Activated CD8-positive, alpha-beta memory T cell treated with anti-CD3 and anti-CD28 coated beads, Interleukin-2, amount 50 U/mL, for 1 hour (primary cell): ENCODE data around the gene TSPAN3.
A peak's percentile ranks its signal among the peaks of the same experiment; 100 is the strongest.

Experiments
- DNase-seq: peaks from one replicate; pipeline ENCODE4 v3.0.0-alpha.2; 2020; ENCODE audit errors: extremely low read depth

The TSPAN3 gene

GRCh38 chr15:77009646-77010311, 61.1 kb downstream of the TSPAN3 start:
- DNase-seq: no peak

GRCh38 chr15:77009176-77009575, 61.7 kb downstream of the TSPAN3 start:
- no peak for DNase-seq

GRCh38 chr15:77004189-77004588, 66.7 kb downstream of the TSPAN3 start:
- DNase-seq: no peak

GRCh38 chr15:77002954-77003912, 67.7 kb downstream of the TSPAN3 start:
- peak; percentile 52 for DNase-seq

DNA sequence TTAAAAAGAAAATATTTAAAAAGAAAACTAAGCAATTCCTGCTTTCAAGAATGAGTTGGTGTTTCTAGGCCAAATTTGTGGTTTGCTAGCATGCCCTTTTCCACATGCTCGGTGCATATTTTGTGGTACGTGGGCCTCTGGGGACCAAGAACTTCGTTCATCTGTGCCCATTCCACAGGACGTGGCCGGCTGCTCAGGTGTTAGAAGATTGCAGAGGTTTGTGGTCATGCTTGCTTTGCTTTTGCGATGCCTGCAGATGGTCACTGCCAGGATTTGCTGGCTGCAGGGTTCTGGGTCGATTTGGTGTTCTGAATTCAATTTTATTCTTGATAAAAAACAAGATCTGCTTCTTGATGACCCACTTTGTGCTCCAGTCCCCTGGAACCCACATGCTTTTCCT, 68.5 kb downstream of the TSPAN3 start:
- DNase-seq: no peak

- no peak for DNase-seq
These were observed 68.9 kb downstream of the TSPAN3 start for GRCh38 chr15:77001966-77002365.

GRCh38 chr15:77001351-77001750, 69.6 kb downstream of the TSPAN3 start:
- DNase-seq: no peak

- no peak for DNase-seq
These were observed 70.9 kb downstream of the TSPAN3 start for GRCh38 chr15:76999996-77000395.

DNA sequence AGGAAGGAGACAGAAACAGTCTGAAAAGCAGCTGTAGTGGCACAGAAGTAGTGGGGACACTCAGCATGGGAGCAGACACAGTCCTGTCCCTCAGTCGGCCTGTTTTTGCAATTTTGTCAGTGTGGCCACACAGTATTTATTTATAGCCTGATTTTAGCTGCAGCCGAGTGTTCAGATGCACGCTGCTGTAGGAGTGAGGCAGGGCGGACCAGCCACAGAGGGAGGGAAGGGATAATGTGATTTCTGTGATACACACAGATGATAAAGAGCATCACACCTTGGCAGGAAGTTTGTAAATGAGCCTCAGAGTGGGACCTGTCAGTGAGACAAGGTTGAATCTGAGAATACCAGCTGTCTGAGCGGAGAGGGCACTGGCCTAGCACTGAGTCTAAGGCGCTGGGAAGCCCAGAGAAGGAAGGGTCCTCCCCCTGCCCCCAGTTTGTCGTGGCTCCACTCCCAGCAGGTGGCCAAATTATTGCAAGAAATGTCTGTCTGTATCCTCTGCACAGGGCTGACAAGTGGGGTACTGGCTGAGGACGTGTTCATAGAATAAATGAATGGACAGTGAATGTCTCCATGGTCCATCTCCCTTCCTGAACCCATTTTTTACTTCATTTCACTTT, 72.1 kb downstream of the TSPAN3 start:
- no peak for DNase-seq

DNA sequence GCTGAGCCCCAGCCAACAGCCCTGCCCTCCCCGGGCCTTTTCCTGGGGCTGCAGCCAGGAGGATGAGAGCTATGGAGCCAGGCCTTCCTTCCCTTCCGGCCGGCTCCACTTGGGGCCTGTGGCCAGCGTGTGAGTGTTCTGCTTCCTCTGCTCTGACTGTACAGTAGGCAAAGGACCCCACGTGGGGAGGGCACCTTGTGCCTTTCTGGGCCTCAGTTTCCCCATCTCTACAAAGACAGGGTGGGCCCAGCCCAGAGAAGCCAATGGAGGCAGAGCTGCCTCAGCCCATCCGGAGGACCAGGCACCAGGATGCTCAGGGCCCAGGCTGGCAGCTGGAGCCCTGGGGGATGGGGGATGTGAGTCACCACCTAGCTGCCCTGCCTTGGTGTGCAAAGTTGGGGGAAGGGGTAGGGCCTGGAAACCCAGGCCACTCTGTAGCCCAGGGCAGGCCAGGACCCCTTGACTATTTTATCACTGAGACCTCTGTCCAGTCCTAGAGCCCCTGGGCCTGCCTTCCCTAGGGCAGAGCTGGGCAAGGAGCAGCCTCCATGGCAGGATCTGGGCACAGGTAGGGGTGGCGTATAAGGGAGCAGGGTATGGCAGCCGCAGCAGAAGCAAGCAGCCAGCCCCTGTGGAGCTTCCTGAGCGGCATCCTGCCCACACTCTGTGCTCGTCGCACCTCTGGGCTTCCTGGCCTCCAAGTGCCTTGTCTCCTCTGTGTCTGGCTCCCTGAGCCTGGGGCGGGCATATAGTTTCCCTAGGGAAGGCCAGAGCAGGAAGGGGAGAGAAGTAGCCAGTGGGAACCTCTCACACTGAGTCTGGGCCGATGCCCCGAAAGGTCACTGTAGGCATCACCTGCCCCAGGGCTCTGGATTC, 74.1 kb downstream of the TSPAN3 start:
- no peak for DNase-seq

- DNase-seq: no peak
These were observed 74.8 kb downstream of the TSPAN3 start for GRCh38 chr15:76996076-76996525.

DNA sequence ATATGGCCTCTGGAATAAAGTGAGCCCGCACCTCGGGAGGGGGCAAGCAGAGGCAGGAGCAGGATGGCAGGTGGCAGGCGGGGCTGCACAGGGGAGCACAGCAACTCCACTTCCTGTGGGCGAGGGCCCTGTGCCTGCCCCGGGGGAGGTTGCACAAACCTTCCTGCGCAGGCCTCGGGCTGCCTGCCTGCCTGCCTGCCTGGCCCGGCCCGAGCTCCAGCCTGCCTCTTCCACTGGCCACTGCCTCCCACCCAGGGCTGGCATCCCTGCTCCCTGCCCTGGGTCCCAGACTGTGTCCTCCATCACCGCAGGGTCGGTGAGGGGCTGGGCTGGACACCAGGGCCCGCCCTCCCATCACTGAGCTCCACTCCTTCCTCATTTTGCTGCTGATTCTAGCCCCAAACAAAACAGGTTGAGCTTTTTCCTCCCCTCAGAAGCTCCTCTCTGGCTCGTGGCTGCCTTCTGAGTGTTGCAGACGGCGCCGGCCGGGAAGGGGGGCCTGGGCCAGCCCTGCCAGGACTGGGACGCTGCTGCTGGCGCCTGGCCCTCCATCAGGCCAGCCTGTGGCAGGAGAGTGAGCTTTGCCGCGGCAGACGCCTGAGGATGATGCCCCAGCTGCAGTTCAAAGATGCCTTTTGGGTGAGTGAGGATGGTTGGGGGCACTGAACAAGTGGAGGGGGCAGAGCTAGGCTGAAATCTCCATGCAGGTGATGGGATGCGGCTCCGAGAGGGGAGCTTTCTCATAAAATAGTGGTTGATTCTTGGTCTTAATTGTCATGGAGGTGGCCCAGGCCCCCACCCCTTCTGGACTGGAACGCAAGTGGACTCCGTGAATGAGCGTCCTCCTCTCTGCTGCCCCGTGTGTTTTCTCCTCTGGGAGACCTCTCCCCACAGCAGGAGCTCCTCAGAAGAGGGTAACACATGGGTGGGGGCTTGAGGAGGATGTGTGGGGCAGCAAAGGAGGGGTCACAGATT, 75.7 kb downstream of the TSPAN3 start, which contains the start of gene PSTPIP1:
Gene PSTPIP1 (plus strand): TSS at position 156 of the 975 bp plus-strand sequence. CDS start 448 bp downstream, at position 604.
- no peak for DNase-seq

DNA sequence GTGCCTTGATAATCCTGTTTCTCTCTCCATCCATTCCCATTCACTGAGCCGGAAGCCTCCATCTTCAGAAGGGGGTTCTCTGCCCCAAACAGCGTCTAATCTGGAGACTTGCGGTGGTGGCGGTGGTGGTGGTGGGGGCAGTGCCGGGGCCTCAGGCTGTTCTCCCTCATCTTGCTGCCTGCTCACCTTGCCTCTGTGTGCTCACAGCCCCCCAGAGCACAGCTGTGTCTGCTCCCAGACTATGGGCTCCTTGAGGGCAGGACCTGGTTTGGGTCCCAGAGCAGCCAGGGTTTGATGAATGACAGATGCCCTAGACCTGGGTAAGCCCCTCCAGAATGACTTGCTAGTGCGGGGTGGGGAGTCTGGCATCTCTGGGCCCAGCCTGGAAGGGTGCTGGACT, 76.4 kb downstream of the TSPAN3 start:
- DNase-seq: no peak

DNA sequence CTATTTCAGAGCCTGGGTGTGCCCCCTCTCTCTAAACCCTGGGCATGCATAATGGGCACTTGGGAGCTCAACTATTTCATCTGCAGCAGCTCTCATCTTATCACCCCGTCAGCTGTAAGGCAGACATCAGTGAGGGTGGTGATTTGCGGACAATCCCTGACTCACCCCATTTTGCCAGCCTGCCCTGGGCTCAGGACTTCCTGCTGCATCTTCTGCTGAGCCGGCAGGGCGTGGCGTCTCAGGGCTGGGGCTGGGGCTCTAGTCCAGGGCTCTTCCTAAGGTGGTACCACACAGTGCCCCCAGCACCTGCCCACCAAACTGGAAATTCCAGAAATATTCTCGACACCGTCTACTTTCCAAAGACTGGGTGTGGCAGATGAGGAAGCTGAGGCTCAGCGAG, 76.9 kb downstream of the TSPAN3 start:
- no peak for DNase-seq

GRCh38 chr15:76993114-76993725, 77.7 kb downstream of the TSPAN3 start:
- no peak for DNase-seq

- DNase-seq: no peak
These were observed 78.9 kb downstream of the TSPAN3 start for GRCh38 chr15:76991741-76992645.
